ENCODE results near the gene BAX.

The BAX gene

DNA sequence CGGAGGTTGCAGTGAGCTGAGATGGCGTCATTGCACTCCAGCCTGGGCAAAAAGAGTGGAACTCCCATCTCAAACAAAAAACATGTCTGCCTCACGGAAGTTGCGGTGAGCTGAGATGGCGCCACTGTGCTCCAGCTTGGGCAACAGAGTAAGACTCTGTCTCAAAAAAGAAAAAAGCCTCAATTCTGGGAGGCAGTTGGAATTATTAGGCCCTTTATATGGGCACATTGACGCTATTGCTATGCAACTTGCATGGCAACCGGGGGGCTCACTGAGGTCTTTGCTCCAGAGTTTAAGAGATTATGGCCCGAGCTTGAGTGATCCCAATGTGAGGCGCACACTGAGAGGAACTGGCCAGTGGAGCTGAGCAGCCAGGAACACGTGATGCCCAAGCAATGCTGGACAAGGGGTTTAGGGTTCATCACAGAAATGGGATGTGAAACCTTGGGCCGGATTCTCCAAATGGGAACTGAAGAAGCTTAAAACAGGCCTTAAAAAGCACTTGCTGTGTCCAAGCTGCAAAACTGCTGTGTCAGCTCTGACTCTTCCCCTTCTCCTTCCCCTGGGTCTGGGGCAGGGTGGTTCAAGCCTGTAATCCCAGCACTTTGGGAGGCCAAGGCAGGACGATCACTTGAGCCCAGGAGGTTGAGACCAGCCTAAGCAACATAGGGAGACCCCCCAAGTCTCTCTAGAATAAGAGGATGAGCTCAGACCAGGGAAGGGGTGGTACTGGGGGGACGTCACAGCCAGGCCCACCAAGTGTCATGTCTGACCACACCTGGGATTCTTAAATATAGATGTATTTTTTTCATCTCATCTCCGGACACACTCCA, 12.9 kb downstream of the BAX start:
- DNase-seq (ENCODE audit: low spot score in 2 of 2) (no peak), ATAC-seq (replicated peaks; ENCODE audit: extremely low read depth, poor library complexity, severe bottlenecking) (no peak)
- Mint-ChIP-seq H3K36me3 (ENCODE audit: insufficient read depth) (peaks cover 23% of the 10 kb centered on the region), H3K27me3 (no peaks in the 10 kb centered on the region), H3K27ac (ENCODE audit: low read depth) (no peak overlapping the region), H3K9me3 (no peaks in the 10 kb centered on the region), H3K4me1 (peaks cover 55% of the 10 kb centered on the region), H3K4me3 (no peak overlapping the region)

GRCh38 chr19:48968179-48968661, 13.5 kb downstream of the BAX start:
- Mint-ChIP-seq H3K27ac (ENCODE audit: low read depth) (no peak overlapping the region), H3K4me1 (peaks cover 49% of the 10 kb centered on the region), H3K27me3 (no peaks in the 10 kb centered on the region), H3K36me3 (ENCODE audit: insufficient read depth) (peaks cover 25% of the 10 kb centered on the region), H3K9me3 (no peaks in the 10 kb centered on the region), H3K4me3 (no peak overlapping the region)
- ATAC-seq (replicated peaks; ENCODE audit: extremely low read depth, poor library complexity, severe bottlenecking), result no peak
- no peak for DNase-seq (ENCODE audit: low spot score in 2 of 2)

GRCh38 chr19:48968813-48969218, 14.1 kb downstream of the BAX start:
- peaks cover 24% of the 10 kb centered on the region for H3K36me3 Mint-ChIP-seq (ENCODE audit: insufficient read depth)
- H3K4me3 Mint-ChIP-seq, result no peak overlapping the region
- H3K9me3 Mint-ChIP-seq, result no peaks in the 10 kb centered on the region
- H3K27me3 Mint-ChIP-seq, result no peaks in the 10 kb centered on the region
- peaks cover 43% of the 10 kb centered on the region for H3K4me1 Mint-ChIP-seq
- no peak for DNase-seq (ENCODE audit: low spot score in 2 of 2)
- no peak overlapping the region for H3K27ac Mint-ChIP-seq (ENCODE audit: low read depth)
- no peak for ATAC-seq (replicated peaks; ENCODE audit: extremely low read depth, poor library complexity, severe bottlenecking)

- DNase-seq (ENCODE audit: low spot score in 2 of 2) (no peak), ATAC-seq (replicated peaks; ENCODE audit: extremely low read depth, poor library complexity, severe bottlenecking) (no peak)
- H3K36me3 Mint-ChIP-seq (ENCODE audit: insufficient read depth), result peaks cover 24% of the 10 kb centered on the region
- H3K27me3 Mint-ChIP-seq, result no peaks in the 10 kb centered on the region
- no peaks in the 10 kb centered on the region for H3K9me3 Mint-ChIP-seq
- peaks cover 36% of the 10 kb centered on the region for H3K4me1 Mint-ChIP-seq
- no peak overlapping the region for H3K27ac Mint-ChIP-seq (ENCODE audit: low read depth)
- H3K4me3 Mint-ChIP-seq, result no peak overlapping the region
Measured at GRCh38 chr19:48969276-48970138, 14.8 kb downstream of the BAX start.

DNA sequence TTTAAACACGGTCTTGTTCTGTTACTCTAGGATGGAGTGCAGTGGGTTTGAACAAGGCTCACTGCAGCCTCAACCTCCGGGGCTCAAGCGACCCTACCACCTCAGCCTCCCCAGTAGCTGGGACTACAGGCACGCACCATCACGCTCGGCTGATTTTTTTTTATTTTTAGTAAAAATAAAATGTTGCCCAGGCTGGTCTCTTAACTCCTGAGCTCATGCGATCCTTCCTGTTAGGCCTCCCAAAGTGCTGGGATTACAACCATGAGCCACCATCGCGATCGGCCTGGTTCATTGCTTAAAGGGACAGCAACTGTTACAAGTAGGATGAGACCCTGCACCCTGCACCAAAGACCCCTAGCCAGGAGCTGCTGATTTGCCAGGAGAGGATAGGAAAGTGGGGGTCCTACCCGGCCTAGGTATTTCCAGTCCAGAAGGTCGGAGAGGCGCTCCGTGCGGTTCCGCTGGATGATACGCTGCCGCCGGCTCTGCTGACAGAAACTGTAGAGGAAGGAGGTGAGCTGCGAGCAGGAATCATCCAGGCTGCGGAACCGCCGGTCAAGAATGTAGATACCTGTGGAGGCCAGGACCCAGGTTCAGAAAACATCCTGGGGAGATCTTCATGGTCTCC, 15.6 kb downstream of the BAX start:
- no peaks in the 10 kb centered on the region for H3K27me3 Mint-ChIP-seq
- H3K27ac Mint-ChIP-seq (ENCODE audit: low read depth), result no peak overlapping the region
- ATAC-seq (replicated peaks; ENCODE audit: extremely low read depth, poor library complexity, severe bottlenecking), result no peak
- peaks cover 20% of the 10 kb centered on the region for H3K36me3 Mint-ChIP-seq (ENCODE audit: insufficient read depth)
- H3K4me3 Mint-ChIP-seq, result no peak overlapping the region
- H3K4me1 Mint-ChIP-seq, result peaks cover 28% of the 10 kb centered on the region
- no peak for DNase-seq (ENCODE audit: low spot score in 2 of 2)
- H3K9me3 Mint-ChIP-seq, result no peaks in the 10 kb centered on the region

DNA sequence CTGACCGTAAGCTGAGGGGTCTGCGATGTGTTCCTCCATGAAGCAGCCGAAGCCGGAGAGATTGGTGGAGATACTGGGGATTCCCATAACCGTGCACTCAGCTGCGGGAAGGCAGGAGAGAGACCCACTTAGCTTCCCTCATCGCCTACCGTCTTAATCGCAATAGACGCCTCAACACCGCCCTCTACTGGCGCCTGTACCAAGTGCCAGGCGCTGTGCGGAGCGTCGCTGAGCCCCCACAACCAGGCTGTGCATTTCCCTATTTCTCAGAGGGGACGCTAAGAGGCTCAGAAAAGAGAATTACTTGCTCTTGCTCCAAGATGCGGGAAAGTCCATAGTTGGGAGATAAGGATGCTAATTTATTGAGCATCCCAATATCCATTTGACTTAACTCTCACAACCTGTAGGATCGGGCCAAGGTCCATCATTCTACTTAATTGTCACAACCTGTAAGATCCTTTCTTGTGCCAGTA, 16.3 kb downstream of the BAX start:
- no peak overlapping the region for H3K27ac Mint-ChIP-seq (ENCODE audit: low read depth)
- H3K27me3 Mint-ChIP-seq, result no peaks in the 10 kb centered on the region
- H3K36me3 Mint-ChIP-seq (ENCODE audit: insufficient read depth), result peaks cover 13% of the 10 kb centered on the region
- peaks cover 21% of the 10 kb centered on the region for H3K4me1 Mint-ChIP-seq
- H3K4me3 Mint-ChIP-seq, result no peak overlapping the region
- DNase-seq (ENCODE audit: low spot score in 2 of 2) (peak; percentile 64 to 81), ATAC-seq (replicated peaks; ENCODE audit: extremely low read depth, poor library complexity, severe bottlenecking) (peak; percentile 86)
- no peaks in the 10 kb centered on the region for H3K9me3 Mint-ChIP-seq

GRCh38 chr19:48975947-48976847, 21.5 kb downstream of the BAX start:
- peak in 1 of 2 donors; percentile 25 for DNase-seq (ENCODE audit: low spot score in 2 of 2)
- H3K27me3 Mint-ChIP-seq, result no peaks in the 10 kb centered on the region
- H3K27ac Mint-ChIP-seq (ENCODE audit: low read depth), result no peak overlapping the region
- peaks cover under 1% of the 10 kb centered on the region for H3K4me1 Mint-ChIP-seq
- H3K36me3 Mint-ChIP-seq (ENCODE audit: insufficient read depth), result peaks cover 9% of the 10 kb centered on the region
- no peak overlapping the region for H3K4me3 Mint-ChIP-seq
- H3K9me3 Mint-ChIP-seq, result no peaks in the 10 kb centered on the region
- peak; percentile 64 for ATAC-seq (replicated peaks; ENCODE audit: extremely low read depth, poor library complexity, severe bottlenecking)

DNA sequence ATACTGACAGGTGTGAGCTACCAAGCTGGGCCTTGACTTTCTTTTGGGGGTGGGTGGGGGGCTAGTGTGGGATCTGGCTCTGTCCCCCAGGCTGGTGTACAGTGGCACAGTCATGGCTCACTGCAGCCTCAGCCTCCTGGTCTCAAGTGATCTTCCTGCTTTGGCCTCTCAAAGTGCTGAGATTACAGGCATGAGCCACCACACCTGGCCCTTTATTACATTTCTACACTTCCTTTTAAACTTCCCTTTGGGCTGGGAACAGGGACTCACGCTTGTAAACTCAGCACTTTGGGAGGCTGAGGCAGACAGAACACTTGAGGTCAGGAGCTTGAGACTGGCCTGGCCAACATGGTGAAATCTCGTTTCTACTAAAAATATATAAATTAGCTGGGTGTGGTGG, 22.4 kb downstream of the BAX start:
- ATAC-seq (replicated peaks; ENCODE audit: extremely low read depth, poor library complexity, severe bottlenecking) (no peak), DNase-seq (ENCODE audit: low spot score in 2 of 2) (no peak)
- H3K27me3 Mint-ChIP-seq, result no peaks in the 10 kb centered on the region
- H3K4me3 Mint-ChIP-seq, result no peak overlapping the region
- no peaks in the 10 kb centered on the region for H3K4me1 Mint-ChIP-seq
- no peaks in the 10 kb centered on the region for H3K9me3 Mint-ChIP-seq
- peaks cover 14% of the 10 kb centered on the region for H3K36me3 Mint-ChIP-seq (ENCODE audit: insufficient read depth)
- H3K27ac Mint-ChIP-seq (ENCODE audit: low read depth), result no peak overlapping the region

DNA sequence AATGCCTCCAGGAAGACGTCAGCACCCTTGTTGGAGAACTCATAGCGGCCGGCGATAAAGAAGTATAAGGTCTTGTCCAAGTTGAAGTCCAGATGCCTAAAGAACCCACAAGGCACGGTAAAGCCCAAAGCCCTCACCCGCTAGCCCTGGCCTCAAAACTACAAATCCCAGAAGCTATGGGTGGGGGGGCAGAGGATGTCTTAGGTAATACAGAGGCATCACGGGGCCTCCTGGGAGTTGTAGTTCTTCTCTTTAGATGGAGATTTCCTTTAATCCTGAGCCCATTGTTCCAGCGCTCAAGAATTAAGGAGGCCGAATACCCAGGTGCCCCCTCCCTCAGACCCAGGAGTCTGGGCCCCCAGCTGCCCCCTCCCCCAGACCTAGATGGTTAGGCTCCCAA, 27.6 kb downstream of the BAX start:
- ATAC-seq (replicated peaks; ENCODE audit: extremely low read depth, poor library complexity, severe bottlenecking) (no peak), DNase-seq (ENCODE audit: low spot score in 2 of 2) (no peak)
- Mint-ChIP-seq H3K36me3 (ENCODE audit: insufficient read depth) (peaks cover 20% of the 10 kb centered on the region), H3K27ac (ENCODE audit: low read depth) (peak overlapping the region; percentile 72), H3K4me3 (no peak overlapping the region), H3K9me3 (no peaks in the 10 kb centered on the region), H3K4me1 (no peaks in the 10 kb centered on the region), H3K27me3 (no peaks in the 10 kb centered on the region)

GRCh38 chr19:48985711-48986110, 31.0 kb downstream of the BAX start:
- no peaks in the 10 kb centered on the region for H3K9me3 Mint-ChIP-seq
- no peak for DNase-seq (ENCODE audit: low spot score in 2 of 2)
- no peak for ATAC-seq (replicated peaks; ENCODE audit: extremely low read depth, poor library complexity, severe bottlenecking)
- H3K27me3 Mint-ChIP-seq, result no peaks in the 10 kb centered on the region
- H3K36me3 Mint-ChIP-seq (ENCODE audit: insufficient read depth), result peaks cover 32% of the 10 kb centered on the region
- H3K4me1 Mint-ChIP-seq, result peaks cover 11% of the 10 kb centered on the region
- H3K4me3 Mint-ChIP-seq, result no peak overlapping the region
- no peak overlapping the region for H3K27ac Mint-ChIP-seq (ENCODE audit: low read depth)

- Mint-ChIP-seq H3K9me3 (no peaks in the 10 kb centered on the region), H3K4me3 (no peak overlapping the region), H3K27me3 (no peaks in the 10 kb centered on the region), H3K27ac (ENCODE audit: low read depth) (no peak overlapping the region), H3K36me3 (ENCODE audit: insufficient read depth) (peaks cover 32% of the 10 kb centered on the region), H3K4me1 (peaks cover 11% of the 10 kb centered on the region)
- DNase-seq (ENCODE audit: low spot score in 2 of 2), result no peak
- no peak for ATAC-seq (replicated peaks; ENCODE audit: extremely low read depth, poor library complexity, severe bottlenecking)
Measured at GRCh38 chr19:48986211-48986610, 31.5 kb downstream of the BAX start.

- peaks cover 26% of the 10 kb centered on the region for H3K36me3 Mint-ChIP-seq (ENCODE audit: insufficient read depth)
- H3K4me3 Mint-ChIP-seq, result no peak overlapping the region
- peaks cover 17% of the 10 kb centered on the region for H3K4me1 Mint-ChIP-seq
- H3K27me3 Mint-ChIP-seq, result no peaks in the 10 kb centered on the region
- DNase-seq (ENCODE audit: low spot score in 2 of 2) (no peak), ATAC-seq (replicated peaks; ENCODE audit: extremely low read depth, poor library complexity, severe bottlenecking) (no peak)
- H3K9me3 Mint-ChIP-seq, result no peaks in the 10 kb centered on the region
- peak overlapping the region; percentile 79 for H3K27ac Mint-ChIP-seq (ENCODE audit: low read depth)
Measured at GRCh38 chr19:48987323-48987722, 32.6 kb downstream of the BAX start.

Data from central memory CD8-positive, alpha-beta T cell (primary cell).